Endothelial cell of umbilical vein (primary cell): ENCODE results near the gene FBXO33. TPM values are rescaled to one million over a fixed set of nuclear protein-coding genes. Genes with fewer than 3 reads are reported as not detected.

Source experiments
- BruUV-seq: library from RNA; stranded (reverse); fragments of 400-500 nt; replicated peaks from 2 replicates; lab custom pipeline; 2021; lab: Mats Ljungman, UMichigan
- CTCF ChIA-PET: fragments of 300-600, 350-600 bp; sonication (Branson Sonifier 250); formaldehyde crosslinking; loops from one replicate; lab custom pipeline; 2021; ENCODE audit warnings: antibody characterized with exemption, inconsistent platforms; lab: Charles Lee
- POLR2A ChIA-PET: fragments of 300-600, 350-600 bp; sonication (Branson Sonifier 250); formaldehyde crosslinking; loops from one replicate; lab custom pipeline; 2021; ENCODE audit warnings: antibody characterized with exemption, inconsistent platforms; lab: Charles Lee
- DNase-seq: peaks from one replicate; pipeline ENCODE4 v3.0.0-alpha.2; 2011; ENCODE audit warnings: low read depth, low spot score
- FAIRE-seq: peaks from 2 replicates; lab custom pipeline; 2011; peaks lifted over from hg19 to GRCh38; lab: Jason Lieb, UNC
- H2AFZ ChIP-seq: 2 replicates; pipeline ENCODE4 v1.6.0; 2012; ENCODE audit warnings: low read depth, low read length, control low read depth, inconsistent platforms
- H3K27ac ChIP-seq: 2 replicates; pipeline ENCODE4 v1.5.1; 2011; ENCODE audit warnings: low read depth, mild to moderate bottlenecking, control low read depth, low read length, moderate library complexity; ENCODE audit not compliant: insufficient read depth
- H3K27me3 ChIP-seq, 2 experiments: 2 replicates each; pipeline versions ENCODE4 v1.6.0 to v1.6.1; 2011; ENCODE audit warnings: low read length in 2 of 2, mixed read lengths in 1 of 2; ENCODE audit not compliant: control insufficient read depth in 2 of 2, insufficient read depth in 2 of 2
- H3K36me3 ChIP-seq, 2 experiments: 2 replicates in 1 of 2; 3 replicates in 1 of 2; pipeline ENCODE4 v1.5.1; 2011; ENCODE audit warnings: low read length in 2 of 2, mild to moderate bottlenecking in 1 of 2, moderate library complexity in 1 of 2; ENCODE audit not compliant: control insufficient read depth in 2 of 2, insufficient read depth in 2 of 2; ENCODE audit errors: extremely low read depth in 1 of 2
- H3K4me1 ChIP-seq: 3 replicates; pipeline ENCODE4 v1.5.1; 2011; ENCODE audit warnings: mild to moderate bottlenecking, low read length; ENCODE audit not compliant: control insufficient read depth, insufficient read depth; ENCODE audit errors: extremely low read depth
- H3K4me2 ChIP-seq: 2 replicates; pipeline ENCODE4 v1.6.1; 2011; ENCODE audit warnings: low read length, control low read depth, mixed read lengths; ENCODE audit not compliant: insufficient read depth
- H3K4me3 ChIP-seq, 3 experiments: fragments of 200-600 bp in 1 of 3; sonication (generic), shearing (Covaris generic) in 1 of 3; replicated peaks in 1 of 3; 2 replicates each; pipeline ENCODE4 v1.5.1; 2011 to 2016; ENCODE audit warnings: control low read depth in 3 of 3, low read length in 3 of 3, mild to moderate bottlenecking in 2 of 3, inconsistent platforms in 1 of 3, low read depth in 1 of 3, moderate library complexity in 1 of 3; ENCODE audit not compliant: insufficient read depth in 1 of 3
- H3K79me2 ChIP-seq: 2 replicates; pipeline ENCODE4 v1.6.0; 2012; ENCODE audit warnings: low read length, inconsistent platforms; ENCODE audit not compliant: control insufficient read depth, insufficient read depth
- H3K9ac ChIP-seq: replicated peaks from 2 replicates; pipeline ENCODE3; 2011; ENCODE audit warnings: low read length, control low read depth; ENCODE audit not compliant: insufficient read depth; ENCODE audit errors: extremely low read depth
- H3K9me1 ChIP-seq: replicated peaks from 3 replicates; pipeline ENCODE4 v1.6.0; 2011; ENCODE audit warnings: mild to moderate bottlenecking, low read length; ENCODE audit not compliant: control insufficient read depth, insufficient read depth; ENCODE audit errors: extremely low read depth
- H3K9me3 ChIP-seq: replicated peaks from 2 replicates; pipeline ENCODE4 v1.5.1; 2012; ENCODE audit warnings: low read length, inconsistent platforms; ENCODE audit not compliant: control insufficient read depth, insufficient read depth
- H4K20me1 ChIP-seq: replicated peaks from 2 replicates; pipeline ENCODE3; 2011; ENCODE audit warnings: mild to moderate bottlenecking, low read length; ENCODE audit not compliant: control insufficient read depth, insufficient read depth; ENCODE audit errors: extremely low read depth
- EZH2 ChIP-seq: IDR thresholded peaks from 2 replicates; pipeline ENCODE4 v1.6.1; 2012; ENCODE audit warnings: borderline replicate concordance, low read depth, mild to moderate bottlenecking, moderate library complexity, low read length, inconsistent platforms; ENCODE audit not compliant: severe bottlenecking
- FOS ChIP-seq: IDR thresholded peaks from 2 replicates; pipeline ENCODE4 v1.6.1; 2011; ENCODE audit warnings: mild to moderate bottlenecking, low read length, moderate library complexity, borderline replicate concordance; ENCODE audit not compliant: insufficient read depth
- GATA2 ChIP-seq: IDR thresholded peaks from 2 replicates; pipeline ENCODE4 v1.7.0; 2011; ENCODE audit warnings: low read depth, mild to moderate bottlenecking, moderate library complexity, mixed read lengths, low read length; ENCODE audit not compliant: insufficient read length, insufficient read depth
- JUN ChIP-seq: IDR thresholded peaks from 2 replicates; pipeline ENCODE4 v1.6.1; 2011; ENCODE audit warnings: borderline replicate concordance, low read depth; ENCODE audit not compliant: insufficient read length, insufficient read depth
- MYC ChIP-seq: IDR thresholded peaks from one replicate; pipeline ENCODE4 v1.6.1; 2011; ENCODE audit warnings: mild to moderate bottlenecking, low read depth, low read length
- POLR2A ChIP-seq: IDR thresholded peaks from 2 replicates; pipeline ENCODE4 v1.6.1; 2012; ENCODE audit warnings: low read depth, mild to moderate bottlenecking, control low read depth, low read length
- POLR2AphosphoS5 ChIP-seq: IDR thresholded peaks from 2 replicates; pipeline ENCODE4 v1.6.1; 2012; ENCODE audit warnings: low read depth, mild to moderate bottlenecking, control low read depth, low read length, moderate library complexity; ENCODE audit not compliant: insufficient read depth
- dilution Hi-C: fragments of 300-500 bp; cut with MboI; formaldehyde crosslinking; loops from one replicate; pipeline ENCODE4 v1.15.0; 2019; ENCODE audit warnings: low sequenced_read_pairs; ENCODE audit not compliant: extremely low pct_ligation_motif_present
- intact Hi-C: fragments of 100-400 bp; cut with micrococcal nuclease; formaldehyde crosslinking; loops from one replicate; pipeline ENCODE4 v1.10.0; 2022
- polyA plus RNA-seq, 4 experiments: library from polyadenylated mRNA; depleted of rRNA in 3 of 4; stranded (reverse) in 3 of 4; unstranded in 1 of 4; fragments of >200 nt; gene quantifications; 2 replicates each; pipeline versions ENCODE4 v1.2.1 to v1.2.3, GENCODE V29; 2011 to 2012; ENCODE audit warnings: missing spikeins in 1 of 4
- total RNA-seq: library from RNA; stranded (reverse); gene quantifications from 2 replicates; pipeline ENCODE4 v1.2.3, GENCODE V29; 2021
- TF ChIP-seq, protein P1 (sequence below): IDR thresholded peaks from 2 replicates; pipeline ENCODE4 v1.6.1; 2011; ENCODE audit not compliant: insufficient read depth, insufficient read length
- TF ChIP-seq, protein P2 (sequence below), 2 donors: IDR thresholded peaks; 1 replicate in 1 of 2; 2 replicates in 1 of 2; pipeline ENCODE4 v1.5.1; 2011; ENCODE audit warnings: low read length in 2 of 2, mild to moderate bottlenecking in 2 of 2, moderate library complexity in 2 of 2, control low read depth in 1 of 2, inconsistent platforms in 1 of 2, low read depth in 1 of 2; ENCODE audit not compliant: insufficient read depth in 1 of 2; ENCODE audit errors: extremely low read depth in 1 of 2

Gene FBXO33
- total and polyA plus RNA-seq, 2 donors (not counting 3 experiments of a cell fraction or from before 2014, with no cell fraction given), result 4.2 to 5.0 TPM

DNA sequence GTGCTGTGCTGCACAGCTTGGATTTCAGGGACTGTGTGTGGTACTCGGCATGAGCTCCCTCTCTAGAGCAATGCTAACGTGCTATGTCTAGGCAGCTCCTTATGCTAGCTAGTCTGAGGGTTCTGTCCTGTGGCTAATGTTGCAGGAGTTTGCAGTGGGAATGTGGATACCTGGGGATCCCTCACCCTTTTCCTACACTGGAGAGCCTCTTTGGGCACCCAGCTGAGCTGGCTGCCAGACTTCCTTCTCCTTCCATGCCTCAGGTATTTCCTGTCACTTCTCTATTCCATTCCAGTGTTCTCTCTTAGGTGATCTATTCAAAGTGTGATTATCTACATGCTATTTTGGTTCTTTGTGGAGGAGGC, 64.9 kb downstream of the FBXO33 start:
- POLR2A ChIA-PET, result no interaction called here
- Histone ChIP-seq H3K36me3 (no peaks in the 10 kb centered on the region), H3K79me2 (no peaks in the 10 kb centered on the region), H4K20me1 (no peaks in the 10 kb centered on the region), H3K9me1 (no peaks in the 10 kb centered on the region), H3K27ac (no peak overlapping the region), H2AFZ (no peak overlapping the region), H3K4me2 (no peak overlapping the region), H3K4me3 (no peak overlapping the region), H3K9ac (no peak overlapping the region), H3K4me1 (no peaks in the 10 kb centered on the region), H3K27me3 (no peaks in the 10 kb centered on the region), H3K9me3 (no peaks in the 10 kb centered on the region)
- dilution Hi-C loops (no loop called here), intact Hi-C loops (loop anchor here (5.0 kb wide), 1 partner anchor 195 kb away; the partner anchor contains the start of gene TRAPPC6B)
- DNase-seq (no peak), FAIRE-seq (no peak)
- TF ChIP-seq POLR2A (no peak), JUN (no peak), POLR2AphosphoS5 (no peak), GATA2 (no peak), FOS (no peak), MYC (no peak), EZH2 (no peak)
- TF ChIP-seq, protein P1, sequence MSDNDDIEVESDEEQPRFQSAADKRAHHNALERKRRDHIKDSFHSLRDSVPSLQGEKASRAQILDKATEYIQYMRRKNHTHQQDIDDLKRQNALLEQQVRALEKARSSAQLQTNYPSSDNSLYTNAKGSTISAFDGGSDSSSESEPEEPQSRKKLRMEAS, result no peak
- TF ChIP-seq, protein P2, sequence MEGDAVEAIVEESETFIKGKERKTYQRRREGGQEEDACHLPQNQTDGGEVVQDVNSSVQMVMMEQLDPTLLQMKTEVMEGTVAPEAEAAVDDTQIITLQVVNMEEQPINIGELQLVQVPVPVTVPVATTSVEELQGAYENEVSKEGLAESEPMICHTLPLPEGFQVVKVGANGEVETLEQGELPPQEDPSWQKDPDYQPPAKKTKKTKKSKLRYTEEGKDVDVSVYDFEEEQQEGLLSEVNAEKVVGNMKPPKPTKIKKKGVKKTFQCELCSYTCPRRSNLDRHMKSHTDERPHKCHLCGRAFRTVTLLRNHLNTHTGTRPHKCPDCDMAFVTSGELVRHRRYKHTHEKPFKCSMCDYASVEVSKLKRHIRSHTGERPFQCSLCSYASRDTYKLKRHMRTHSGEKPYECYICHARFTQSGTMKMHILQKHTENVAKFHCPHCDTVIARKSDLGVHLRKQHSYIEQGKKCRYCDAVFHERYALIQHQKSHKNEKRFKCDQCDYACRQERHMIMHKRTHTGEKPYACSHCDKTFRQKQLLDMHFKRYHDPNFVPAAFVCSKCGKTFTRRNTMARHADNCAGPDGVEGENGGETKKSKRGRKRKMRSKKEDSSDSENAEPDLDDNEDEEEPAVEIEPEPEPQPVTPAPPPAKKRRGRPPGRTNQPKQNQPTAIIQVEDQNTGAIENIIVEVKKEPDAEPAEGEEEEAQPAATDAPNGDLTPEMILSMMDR (IDR thresholded peaks at IDR 0.05; ENCODE audit: extremely low read depth in 1 of 2, insufficient read depth in 1 of 2, low read depth in 1 of 2, low read length in 2 of 2), result no peak
- BruUV-seq, result no TSS peak
- CTCF ChIA-PET, result interaction anchor here (0.5 to 2.4 kb wide), 4 partner anchors 17 to 260 kb away, joined by 3 to 18 read pairs (median 8); partner anchors contain the start of gene GEMIN2
